SK-N-SH treated with all-trans-retinoic acid at 6 μM for 48 hours (cell line): ENCODE data around the gene HS3ST5.

Source experiments
- ATAC-seq: fragments of 200-7000 bp; cut with Tn5 transposase; 3 replicates; pipeline ENCODE4 v1.9.1; 2020; ENCODE audit warnings: mild to moderate bottlenecking, moderate library complexity
- ARNTL ChIP-seq: fragments of 450-650 bp; formaldehyde crosslinking; IDR thresholded peaks from 2 replicates; pipeline ENCODE4 v1.5.0; 2020; ENCODE audit warnings: low read depth, mild to moderate bottlenecking, moderate library complexity, borderline replicate concordance
- BACH2 ChIP-seq: fragments of 250-450 bp; sonication (Bioruptor Pico); IDR thresholded peaks from 2 replicates; pipeline ENCODE4 v1.9.0; 2021; ENCODE audit warnings: mild to moderate bottlenecking, borderline replicate concordance
- CREB5 ChIP-seq: fragments of 250-450 bp; sonication (Bioruptor Pico); IDR thresholded peaks from 2 replicates; pipeline ENCODE4 v1.5.1; 2020; ENCODE audit warnings: low read depth, mild to moderate bottlenecking, moderate library complexity
- CSDC2 ChIP-seq: fragments of 250-450 bp; sonication (Bioruptor Pico); IDR thresholded peaks from 2 replicates; pipeline ENCODE4 v1.5.0; 2020; ENCODE audit warnings: mild to moderate bottlenecking, moderate library complexity
- CSRNP3 ChIP-seq: fragments of 250-450 bp; sonication (Bioruptor Pico); IDR thresholded peaks from 2 replicates; pipeline ENCODE4 v1.5.1; 2021; ENCODE audit warnings: mild to moderate bottlenecking, moderate library complexity
- ESRRG ChIP-seq: fragments of 250-450 bp; sonication (Bioruptor Pico); IDR thresholded peaks from 2 replicates; pipeline ENCODE4 v1.6.1; 2021; ENCODE audit warnings: mild to moderate bottlenecking
- GLIS3 ChIP-seq: fragments of 250-450 bp; sonication (Bioruptor Pico); IDR thresholded peaks from 2 replicates; pipeline ENCODE4 v1.5.0; 2020; ENCODE audit warnings: mild to moderate bottlenecking, moderate library complexity
- ISL1 ChIP-seq: fragments of 250-450 bp; sonication (Bioruptor Pico); IDR thresholded peaks from 2 replicates; pipeline ENCODE4 v2.1.2; 2022; ENCODE audit warnings: mild to moderate bottlenecking, moderate library complexity
- OSR1 ChIP-seq: fragments of 250-450 bp; sonication (Bioruptor Pico); IDR thresholded peaks from 2 replicates; pipeline ENCODE4 v1.8.0; 2022; ENCODE audit warnings: moderate library complexity, mild to moderate bottlenecking, inconsistent platforms
- POU6F1 ChIP-seq: fragments of 250-450 bp; sonication (Bioruptor Pico); IDR thresholded peaks from 2 replicates; pipeline ENCODE4 v1.8.0; 2021; ENCODE audit warnings: low read depth, mild to moderate bottlenecking, moderate library complexity, borderline replicate concordance
- PPARA ChIP-seq: fragments of 250-450 bp; sonication (Bioruptor Pico); IDR thresholded peaks from 2 replicates; pipeline ENCODE4 v1.5.0; 2020; ENCODE audit warnings: mild to moderate bottlenecking, borderline replicate concordance
- RARB ChIP-seq: fragments of 250-450 bp; sonication (Bioruptor Pico); IDR thresholded peaks from 2 replicates; pipeline ENCODE4 v1.8.0; 2021; ENCODE audit warnings: mild to moderate bottlenecking, moderate library complexity
- SNAI2 ChIP-seq: fragments of 250-450 bp; sonication (Bioruptor Pico); IDR thresholded peaks from 2 replicates; pipeline ENCODE4 v1.5.0; 2020; ENCODE audit warnings: mild to moderate bottlenecking, moderate library complexity
- TCF4 ChIP-seq: fragments of 250-450 bp; sonication (Bioruptor Pico); IDR thresholded peaks from 2 replicates; pipeline ENCODE4 v1.8.0; 2021; ENCODE audit warnings: mild to moderate bottlenecking, moderate library complexity, borderline replicate concordance
- TOX ChIP-seq: fragments of 250-450 bp; sonication (Bioruptor Pico); IDR thresholded peaks from 2 replicates; pipeline ENCODE4 v1.8.0; 2021; ENCODE audit warnings: mild to moderate bottlenecking, moderate library complexity, borderline replicate concordance
- TSHZ2 ChIP-seq: fragments of 250-450 bp; sonication (Bioruptor Pico); IDR thresholded peaks from 2 replicates; pipeline ENCODE4 v1.5.0; 2020; ENCODE audit warnings: mild to moderate bottlenecking, moderate library complexity
- ZC3H10 ChIP-seq: fragments of 250-450 bp; sonication (Bioruptor Pico); IDR thresholded peaks from 2 replicates; pipeline ENCODE4 v1.5.1; 2021; ENCODE audit warnings: mild to moderate bottlenecking, moderate library complexity
- ZFP3 ChIP-seq: fragments of 250-450 bp; sonication (Bioruptor Pico); IDR thresholded peaks from 2 replicates; pipeline ENCODE4 v1.5.0; 2020; ENCODE audit warnings: mild to moderate bottlenecking, moderate library complexity
- ZNF565 ChIP-seq: fragments of 450-650 bp; formaldehyde crosslinking; conservative IDR thresholded peaks from 2 replicates; pipeline ENCODE4 v1.5.0; 2020; ENCODE audit warnings: low read depth, mild to moderate bottlenecking, moderate library complexity
- ZNF70 ChIP-seq: fragments of 450-650 bp; formaldehyde crosslinking; IDR thresholded peaks from 2 replicates; pipeline ENCODE4 v1.5.0; 2020; ENCODE audit warnings: mild to moderate bottlenecking, moderate library complexity
- ZNF8 ChIP-seq: fragments of 450-650 bp; formaldehyde crosslinking; IDR thresholded peaks from 2 replicates; pipeline ENCODE4 v1.5.0; 2020; ENCODE audit warnings: mild to moderate bottlenecking, moderate library complexity

The HS3ST5 gene

GRCh38 chr6:114176726-114177125 lies 166.1 kb downstream of the HS3ST5 start:
- TF ChIP-seq ESRRG (CRISPR knock-in tag) (no peak), CSDC2 (CRISPR knock-in tag) (no peak), CREB5 (CRISPR knock-in tag) (no peak), ZNF8 (CRISPR knock-in tag) (no peak), ARNTL (CRISPR knock-in tag) (no peak), ZFP3 (CRISPR knock-in tag) (no peak), BACH2 (CRISPR knock-in tag) (no peak), TOX (CRISPR knock-in tag) (no peak), ISL1 (CRISPR knock-in tag) (no peak), TCF4 (CRISPR knock-in tag) (no peak), ZNF565 (CRISPR knock-in tag) (no peak), RARB (no peak), POU6F1 (no peak)
- no peak for ATAC-seq

GRCh38 chr6:114172576-114173260 lies 170.1 kb downstream of the HS3ST5 start:
- TF ChIP-seq PPARA (CRISPR knock-in tag): no peak
- TF ChIP-seq CSRNP3 (CRISPR knock-in tag): no peak
- TF ChIP-seq OSR1 (CRISPR knock-in tag): no peak
- TF ChIP-seq TSHZ2 (CRISPR knock-in tag): no peak
- TF ChIP-seq ISL1 (CRISPR knock-in tag): no peak
- TF ChIP-seq ARNTL (CRISPR knock-in tag): no peak
- TF ChIP-seq BACH2 (CRISPR knock-in tag): no peak
- no peak for TF ChIP-seq ZC3H10 (CRISPR knock-in tag)
- no peak for TF ChIP-seq TOX (CRISPR knock-in tag)
- TF ChIP-seq ZNF8 (CRISPR knock-in tag): no peak
- no peak for TF ChIP-seq SNAI2 (CRISPR knock-in tag)
- no peak for TF ChIP-seq RARB
- TF ChIP-seq ZFP3 (CRISPR knock-in tag): no peak
- no peak for TF ChIP-seq ESRRG (CRISPR knock-in tag)
- TF ChIP-seq ZNF565 (CRISPR knock-in tag): no peak
- TF ChIP-seq ZNF70: no peak
- no peak for TF ChIP-seq CSDC2 (CRISPR knock-in tag)
- TF ChIP-seq CREB5 (CRISPR knock-in tag): no peak
- TF ChIP-seq GLIS3: no peak
- TF ChIP-seq, all 23 proteins: peak for 0
- no peak for ATAC-seq

GRCh38 chr6:114171473-114171872 lies 171.3 kb downstream of the HS3ST5 start:
- TF ChIP-seq SNAI2 (CRISPR knock-in tag) (no peak), ZNF70 (no peak), PPARA (CRISPR knock-in tag) (no peak), CREB5 (CRISPR knock-in tag) (no peak), RARB (no peak)

More at GRCh38 chr6:114171473-114171872, 171.3 kb downstream of the HS3ST5 start:
- ATAC-seq: no peak
